GM18909 (cell line): ENCODE data around the gene CDH5.

Experiments
- ATAC-seq: cut with Tn5 transposase; IDR thresholded peaks from one replicate; pipeline ENCODE4 v1.9.1; 2021; ENCODE audit warnings: mild to moderate bottlenecking; ENCODE audit not compliant: unreplicated experiment, poor library complexity

Gene CDH5

GRCh38 chr16:66353055-66353454 lies 13.4 kb upstream of the CDH5 start:
- no peak for ATAC-seq

- no peak for ATAC-seq
Observed at GRCh38 chr16:66354034-66354909, 12.2 kb upstream of the CDH5 start.

- no peak for ATAC-seq
Observed at GRCh38 chr16:66355526-66355925, 11.0 kb upstream of the CDH5 start.

GRCh38 chr16:66357523-66357928 lies 9.0 kb upstream of the CDH5 start:
- ATAC-seq: no peak

- ATAC-seq: no peak
Observed at GRCh38 chr16:66358231-66358630, 8.3 kb upstream of the CDH5 start.

- no peak for ATAC-seq
Observed at GRCh38 chr16:66359012-66359411, 7.5 kb upstream of the CDH5 start.

GRCh38 chr16:66359811-66360608 lies 6.5 kb upstream of the CDH5 start:
- ATAC-seq: no peak

- ATAC-seq: no peak
Observed at GRCh38 chr16:66360624-66361324, 5.7 kb upstream of the CDH5 start.

- no peak for ATAC-seq
Observed at GRCh38 chr16:66361604-66362135, 4.8 kb upstream of the CDH5 start.

- ATAC-seq: no peak
Observed at GRCh38 chr16:66363211-66363777, 3.2 kb upstream of the CDH5 start.

- no peak for ATAC-seq
Observed at GRCh38 chr16:66364117-66364958, 2.2 kb upstream of the CDH5 start.

- ATAC-seq: no peak
Observed at GRCh38 chr16:66364959-66365306, 1.6 kb upstream of the CDH5 start.

- no peak for ATAC-seq
Observed at GRCh38 chr16:66365651-66366050, 840 bp upstream of the CDH5 start.

GRCh38 chr16:66367968-66368891 lies 1.7 kb downstream of the CDH5 start:
- no peak for ATAC-seq

- ATAC-seq: peak; percentile 54
Observed at GRCh38 chr16:66369055-66369592, 2.6 kb downstream of the CDH5 start.

- ATAC-seq: no peak
Observed at GRCh38 chr16:66370786-66371684, 4.5 kb downstream of the CDH5 start.
